ENCODE data around the gene APLN. TPM values are rescaled to one million over a fixed set of nuclear protein-coding genes. Genes with fewer than 3 reads are reported as not detected.

The APLN gene
- total RNA-seq, 2 experiments from 2014 or later, result 0.26 to 0.36 TPM

DNA sequence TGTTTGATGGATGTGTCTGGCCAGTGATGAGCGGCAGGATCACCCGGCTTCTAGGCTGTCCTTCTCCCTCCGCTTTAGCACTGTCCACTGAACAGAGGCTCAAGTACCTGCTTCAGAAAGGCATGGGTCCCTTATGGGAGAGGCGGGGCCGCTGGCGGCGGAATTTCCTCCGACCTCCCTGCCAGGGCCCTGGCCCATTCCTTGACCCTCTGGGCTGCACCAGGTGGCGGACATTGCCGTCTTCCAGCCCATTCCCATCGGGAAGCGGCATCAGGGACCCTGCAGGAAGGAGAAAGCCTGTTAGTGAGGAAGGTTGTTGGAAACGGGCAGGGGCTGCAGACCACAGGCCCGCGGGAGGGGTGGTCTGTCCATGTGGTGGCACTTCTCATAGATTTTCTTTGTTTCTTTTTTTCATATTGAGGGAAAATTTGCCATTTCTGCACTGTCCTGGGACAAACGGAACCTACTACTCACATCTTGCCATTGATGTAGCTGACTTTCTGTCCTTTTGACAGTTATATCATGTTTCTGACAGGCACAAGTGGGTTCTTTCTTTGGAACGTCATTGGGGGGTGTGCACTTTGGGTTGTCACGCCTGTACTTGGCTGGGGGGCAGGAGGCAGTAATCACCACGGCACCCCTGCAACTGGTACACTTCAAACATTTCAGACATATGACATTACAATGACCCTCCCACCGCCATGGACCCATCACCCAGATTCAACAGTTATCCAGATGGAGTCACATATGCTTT, 6.1 kb downstream of the APLN start:
- ChIA-PET POLR2A (no interaction called here), CTCF (no interaction called here)
- Mint-ChIP-seq H3K9me3 (no peaks in the 10 kb centered on the region), H3K27ac (no peak overlapping the region), H3K36me3 (no peaks in the 10 kb centered on the region), H3K4me3 (no peak overlapping the region), H3K27me3 (peaks cover 7% of the 10 kb centered on the region), H3K4me1 (ENCODE audit: low read depth) (no peaks in the 10 kb centered on the region)
- intact Hi-C loops (cut with micrococcal nuclease), result no loop called here
- no peak for DNase-seq

DNA sequence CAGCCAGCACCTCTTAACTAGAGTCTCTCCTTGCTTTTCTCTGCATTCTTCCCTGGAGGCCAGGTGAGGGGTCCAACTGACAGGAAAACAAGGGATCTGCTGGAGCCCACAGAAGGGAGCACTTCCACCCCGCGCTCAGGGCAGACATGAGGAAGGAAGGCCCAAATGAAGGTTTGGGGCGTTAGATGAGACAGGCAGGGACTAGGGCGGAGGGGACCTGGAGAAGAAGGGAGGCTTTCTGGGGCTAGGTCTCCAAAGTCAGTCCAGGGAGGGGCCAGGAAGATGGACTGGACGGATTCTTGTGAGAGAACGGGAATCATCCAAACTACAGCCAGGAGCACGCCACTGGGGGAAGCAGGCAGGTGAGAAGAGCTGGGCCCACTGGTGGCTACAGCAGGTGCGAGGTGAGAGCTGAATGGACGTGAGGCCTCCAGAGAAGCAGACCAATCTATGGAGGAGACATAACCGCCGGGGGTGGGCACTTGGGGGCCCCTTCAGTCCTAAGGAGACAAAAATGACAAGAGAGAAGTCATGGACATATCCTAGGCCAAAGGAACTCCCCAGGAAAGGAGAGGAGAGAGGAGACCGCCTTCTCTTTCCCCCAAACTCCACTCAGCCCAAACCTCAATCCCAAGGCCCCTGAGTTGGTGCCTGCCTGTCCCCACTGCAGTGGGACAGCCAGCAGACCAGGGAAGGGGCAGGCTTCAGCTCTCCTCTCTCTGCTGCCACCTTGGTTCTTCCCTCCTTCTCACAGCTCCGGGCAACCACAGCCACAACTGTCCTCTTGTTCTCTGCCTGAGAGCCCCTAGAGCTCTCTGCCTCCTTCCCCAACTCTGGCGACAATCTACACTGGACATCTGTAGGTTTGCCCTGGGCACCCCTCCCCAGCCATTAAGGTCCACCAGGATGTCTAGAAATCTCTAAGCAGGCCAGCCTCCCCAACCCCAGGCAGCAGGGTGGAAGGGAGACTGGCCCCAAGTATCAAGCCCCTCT, 7.0 kb downstream of the APLN start:
- Mint-ChIP-seq H3K9me3 (no peaks in the 10 kb centered on the region), H3K4me3 (no peak overlapping the region), H3K27ac (no peak overlapping the region), H3K4me1 (ENCODE audit: low read depth) (no peaks in the 10 kb centered on the region), H3K36me3 (no peaks in the 10 kb centered on the region), H3K27me3 (peaks cover 3% of the 10 kb centered on the region)
- intact Hi-C loops (cut with micrococcal nuclease), result no loop called here
- ChIA-PET POLR2A (no interaction called here), CTCF (no interaction called here)
- no peak for DNase-seq

- Mint-ChIP-seq H3K27me3 (peaks cover 2% of the 10 kb centered on the region), H3K36me3 (no peaks in the 10 kb centered on the region), H3K27ac (no peak overlapping the region), H3K4me1 (ENCODE audit: low read depth) (no peaks in the 10 kb centered on the region), H3K4me3 (no peak overlapping the region), H3K9me3 (no peaks in the 10 kb centered on the region)
- intact Hi-C loops (cut with micrococcal nuclease), result no loop called here
- no peak for DNase-seq
- POLR2A ChIA-PET, result no interaction called here
- CTCF ChIA-PET, result no interaction called here
Measured at GRCh38 chrX:129646566-129647417, 8.0 kb downstream of the APLN start.

DNA sequence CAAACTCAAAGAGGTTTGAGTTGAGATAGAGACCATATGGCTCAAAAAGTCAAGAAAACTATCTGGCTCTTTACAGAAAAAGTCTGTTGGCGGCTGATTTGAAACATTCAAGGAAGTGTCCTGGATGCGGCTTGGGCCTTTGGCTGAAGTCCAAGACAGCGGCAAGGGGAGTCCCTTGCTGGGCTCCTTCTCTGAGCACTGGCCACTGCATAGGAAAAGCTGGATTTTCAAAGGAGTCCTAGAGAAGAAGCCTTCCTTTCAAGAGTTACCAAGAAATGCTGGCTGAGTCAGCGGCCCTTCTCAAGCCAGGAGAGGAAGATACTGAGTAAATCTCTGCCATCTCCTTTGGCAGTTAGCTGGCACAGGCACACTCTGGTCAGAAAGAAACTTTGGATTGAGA, 12.1 kb downstream of the APLN start:
- Mint-ChIP-seq H3K27me3 (no peaks in the 10 kb centered on the region), H3K9me3 (no peaks in the 10 kb centered on the region), H3K4me1 (ENCODE audit: low read depth) (no peaks in the 10 kb centered on the region), H3K27ac (no peak overlapping the region), H3K4me3 (no peak overlapping the region), H3K36me3 (no peaks in the 10 kb centered on the region)
- intact Hi-C loops (cut with micrococcal nuclease), result loop anchor here (1.0 kb wide), 1 partner anchor 87 kb away; no protein-coding TSS in a partner anchor
- no peak for DNase-seq
- ChIA-PET POLR2A (interaction anchor here (0.5 kb wide), 1 partner anchor 11 kb away, joined by 3 read pairs; no protein-coding TSS in a partner anchor), CTCF (interaction anchor here (1.2 kb wide), 1 partner anchor 418 kb away, joined by 3 read pairs; no protein-coding TSS in a partner anchor)

DNA sequence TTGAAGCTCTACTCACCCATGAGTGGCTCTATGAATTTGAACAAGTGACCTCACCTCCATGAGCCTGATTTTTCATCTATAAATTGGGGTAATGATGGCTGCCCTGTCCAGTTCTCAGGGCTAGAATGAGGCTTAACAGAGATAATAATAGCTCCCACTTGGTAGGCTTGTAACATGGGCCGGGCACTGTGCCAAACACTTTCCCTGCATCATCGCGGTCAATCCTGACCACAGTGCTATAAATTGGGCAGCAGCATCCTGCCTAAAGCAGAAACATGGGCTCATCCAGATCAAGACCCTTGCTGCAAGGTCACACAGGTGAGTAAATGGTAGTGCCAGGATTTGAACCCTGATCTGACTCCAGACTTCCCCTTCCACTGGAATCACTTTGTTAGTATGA, 12.8 kb downstream of the APLN start:
- no peaks in the 10 kb centered on the region for H3K36me3 Mint-ChIP-seq
- no peaks in the 10 kb centered on the region for H3K4me1 Mint-ChIP-seq (ENCODE audit: low read depth)
- intact Hi-C loops (cut with micrococcal nuclease), result loop anchor here (1.0 kb wide), 1 partner anchor 87 kb away; no protein-coding TSS in a partner anchor
- no peaks in the 10 kb centered on the region for H3K9me3 Mint-ChIP-seq
- H3K27me3 Mint-ChIP-seq, result no peaks in the 10 kb centered on the region
- H3K27ac Mint-ChIP-seq, result no peak overlapping the region
- no peak for DNase-seq
- POLR2A ChIA-PET, result no interaction called here
- CTCF ChIA-PET, result no interaction called here
- no peak overlapping the region for H3K4me3 Mint-ChIP-seq

DNA sequence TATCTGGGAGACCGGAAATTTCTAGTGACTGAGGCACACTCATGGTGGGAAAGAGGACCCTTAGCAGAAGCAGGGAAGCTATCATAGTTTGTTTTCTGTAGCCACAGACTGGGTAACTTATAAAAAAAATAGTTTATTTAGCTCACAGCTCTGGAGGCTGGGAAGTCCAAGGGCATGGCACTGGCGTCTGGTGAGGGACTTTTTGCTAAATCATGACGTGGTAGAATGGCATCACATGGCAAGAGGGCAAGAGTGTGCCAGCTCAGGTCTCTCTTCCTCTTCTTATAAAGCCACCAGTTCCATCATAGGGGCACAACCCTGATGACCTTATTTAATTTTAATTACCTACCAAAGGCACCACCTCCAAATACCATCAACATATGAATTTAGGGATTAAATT, 13.3 kb downstream of the APLN start:
- intact Hi-C loops (cut with micrococcal nuclease), result no loop called here
- no peaks in the 10 kb centered on the region for H3K9me3 Mint-ChIP-seq

GRCh38 chrX:129640737-129641136, 14.0 kb downstream of the APLN start:
- Mint-ChIP-seq H3K4me1 (ENCODE audit: low read depth) (no peaks in the 10 kb centered on the region), H3K27me3 (no peaks in the 10 kb centered on the region), H3K9me3 (no peaks in the 10 kb centered on the region), H3K4me3 (no peak overlapping the region), H3K27ac (no peak overlapping the region), H3K36me3 (no peaks in the 10 kb centered on the region)
- intact Hi-C loops (cut with micrococcal nuclease), result no loop called here
- ChIA-PET CTCF (interaction anchor here (0.8 to 6.8 kb wide), 2 partner anchors 85 to 388 kb away, joined by 3 to 70 read pairs; no protein-coding TSS in a partner anchor), POLR2A (no interaction called here)
- DNase-seq, result no peak

More for the DNA sequence above, 13.3 kb downstream of the APLN start:
- no peaks in the 10 kb centered on the region for H3K36me3 Mint-ChIP-seq
- H3K27ac Mint-ChIP-seq, result no peak overlapping the region
- no peak for DNase-seq
- no peaks in the 10 kb centered on the region for H3K4me1 Mint-ChIP-seq (ENCODE audit: low read depth)
- ChIA-PET POLR2A (no interaction called here), CTCF (interaction anchor here (6.8 kb wide), 1 partner anchor 84 kb away, joined by 70 read pairs; no protein-coding TSS in a partner anchor)
- no peaks in the 10 kb centered on the region for H3K27me3 Mint-ChIP-seq
- no peak overlapping the region for H3K4me3 Mint-ChIP-seq

GRCh38 chrX:129638917-129639316, 15.8 kb downstream of the APLN start:
- Mint-ChIP-seq H3K36me3 (no peaks in the 10 kb centered on the region), H3K27me3 (no peaks in the 10 kb centered on the region), H3K4me3 (no peak overlapping the region), H3K27ac (no peak overlapping the region), H3K4me1 (ENCODE audit: low read depth) (no peaks in the 10 kb centered on the region), H3K9me3 (no peaks in the 10 kb centered on the region)
- no peak for DNase-seq
- ChIA-PET POLR2A (no interaction called here), CTCF (interaction anchor here (1.2 to 6.8 kb wide), 6 partner anchors 23 to 184 kb away, joined by 3 to 70 read pairs (median 6); no protein-coding TSS in a partner anchor)
- intact Hi-C loops (cut with micrococcal nuclease), result no loop called here

DNA sequence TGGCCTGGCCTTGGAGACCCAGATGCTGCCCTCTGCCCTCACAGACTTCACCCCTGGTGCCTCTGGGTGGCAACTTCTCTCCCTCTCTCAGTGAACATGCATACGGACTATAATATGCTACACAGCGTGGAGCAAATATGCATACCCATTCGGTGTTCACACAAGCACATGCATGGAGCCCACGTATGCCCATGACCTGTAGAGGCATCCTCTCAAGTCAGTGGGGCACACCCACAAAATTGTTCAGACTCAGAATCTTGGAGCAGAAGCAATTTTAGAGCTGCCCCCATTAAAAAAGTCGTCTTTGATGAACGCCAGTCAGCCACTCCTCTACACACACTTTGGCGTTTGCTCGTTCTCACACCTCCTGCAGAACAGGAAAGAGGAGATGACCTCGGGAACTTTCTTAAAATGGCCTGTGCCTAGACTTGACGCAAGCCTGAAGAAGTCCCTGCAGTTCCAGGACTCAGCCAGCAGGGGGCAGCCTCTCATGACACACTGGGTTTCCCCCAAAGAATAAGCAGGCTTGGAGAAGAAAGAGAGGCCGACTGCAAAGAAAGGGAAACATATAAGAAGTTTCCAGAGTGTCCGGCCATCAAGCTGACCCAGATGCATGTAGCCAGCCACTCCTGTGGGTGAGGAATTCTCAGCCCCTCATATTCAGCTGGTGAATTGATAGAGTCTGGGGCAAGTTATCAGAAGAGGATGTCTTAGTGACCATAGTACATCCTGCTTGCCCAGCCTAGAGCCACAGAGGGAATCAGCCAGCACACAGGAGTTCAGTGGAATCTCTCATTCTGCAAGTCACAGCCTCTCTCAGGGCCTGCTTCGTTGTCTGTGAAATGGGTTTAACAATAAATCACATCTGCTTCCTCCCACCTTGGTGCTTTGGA, 17.3 kb downstream of the APLN start:
- Mint-ChIP-seq H3K9me3 (no peaks in the 10 kb centered on the region), H3K4me3 (no peak overlapping the region), H3K27me3 (no peaks in the 10 kb centered on the region), H3K27ac (no peak overlapping the region), H3K36me3 (no peaks in the 10 kb centered on the region), H3K4me1 (ENCODE audit: low read depth) (no peaks in the 10 kb centered on the region)
- CTCF ChIA-PET, result interaction anchor here (0.7 to 6.8 kb wide), 18 partner anchors 17 to 269 kb away, joined by 3 to 70 read pairs (median 4); partner anchors contain the start of genes APLN and UTP14A
- peak; percentile 83 for DNase-seq
- intact Hi-C loops (cut with micrococcal nuclease), result loop anchor here (1.0 to 2.0 kb wide), 4 partner anchors 33 to 186 kb away; no protein-coding TSS in a partner anchor
- POLR2A ChIA-PET, result interaction anchor here (0.6 kb wide), 1 partner anchor 139 kb away, joined by 3 read pairs; no protein-coding TSS in a partner anchor

GRCh38 chrX:129636175-129636681, 18.5 kb downstream of the APLN start:
- H3K36me3 Mint-ChIP-seq, result no peaks in the 10 kb centered on the region
- no peak overlapping the region for H3K4me3 Mint-ChIP-seq
- no peak overlapping the region for H3K27ac Mint-ChIP-seq
- no peaks in the 10 kb centered on the region for H3K4me1 Mint-ChIP-seq (ENCODE audit: low read depth)
- ChIA-PET CTCF (interaction anchor here (0.7 to 6.8 kb wide), 10 partner anchors 8 to 425 kb away, joined by 3 to 70 read pairs (median 4); partner anchors contain the start of gene APLN), POLR2A (no interaction called here)
- DNase-seq, result no peak
- intact Hi-C loops (cut with micrococcal nuclease), result loop anchor here (2.0 kb wide), 1 partner anchor 31 kb away; no protein-coding TSS in a partner anchor
- H3K9me3 Mint-ChIP-seq, result no peaks in the 10 kb centered on the region
- no peaks in the 10 kb centered on the region for H3K27me3 Mint-ChIP-seq

Measured in activated CD4-positive, alpha-beta memory T cell treated with anti-CD3 and anti-CD28 coated beads for 36 hours (primary cell).